OCI-LY7 (cell line): ENCODE results near the gene ZNF800.

Source experiments
- EZH2phosphoT487 ChIP-seq: fragments of 200-600 bp; sonication (generic); IDR thresholded peaks from 2 replicates; pipeline ENCODE4 v1.6.1; 2018; ENCODE audit warnings: low read depth, borderline replicate concordance, mild to moderate bottlenecking, mixed run types, antibody characterized with exemption, low read length, moderate library complexity, mixed read lengths
- TF ChIP-seq, protein P1 (sequence below): fragments of 200-600 bp; sonication (generic); conservative IDR thresholded peaks from 2 replicates; pipeline ENCODE4 v1.5.1; 2014; ENCODE audit warnings: mild to moderate bottlenecking, antibody characterized with exemption, low read length, moderate library complexity, mixed read lengths

GRCh38 chr7:127375631-127376030 lies 16.9 kb downstream of the ZNF800 start:
- TF ChIP-seq, protein P1, sequence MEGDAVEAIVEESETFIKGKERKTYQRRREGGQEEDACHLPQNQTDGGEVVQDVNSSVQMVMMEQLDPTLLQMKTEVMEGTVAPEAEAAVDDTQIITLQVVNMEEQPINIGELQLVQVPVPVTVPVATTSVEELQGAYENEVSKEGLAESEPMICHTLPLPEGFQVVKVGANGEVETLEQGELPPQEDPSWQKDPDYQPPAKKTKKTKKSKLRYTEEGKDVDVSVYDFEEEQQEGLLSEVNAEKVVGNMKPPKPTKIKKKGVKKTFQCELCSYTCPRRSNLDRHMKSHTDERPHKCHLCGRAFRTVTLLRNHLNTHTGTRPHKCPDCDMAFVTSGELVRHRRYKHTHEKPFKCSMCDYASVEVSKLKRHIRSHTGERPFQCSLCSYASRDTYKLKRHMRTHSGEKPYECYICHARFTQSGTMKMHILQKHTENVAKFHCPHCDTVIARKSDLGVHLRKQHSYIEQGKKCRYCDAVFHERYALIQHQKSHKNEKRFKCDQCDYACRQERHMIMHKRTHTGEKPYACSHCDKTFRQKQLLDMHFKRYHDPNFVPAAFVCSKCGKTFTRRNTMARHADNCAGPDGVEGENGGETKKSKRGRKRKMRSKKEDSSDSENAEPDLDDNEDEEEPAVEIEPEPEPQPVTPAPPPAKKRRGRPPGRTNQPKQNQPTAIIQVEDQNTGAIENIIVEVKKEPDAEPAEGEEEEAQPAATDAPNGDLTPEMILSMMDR, result no peak
- TF ChIP-seq EZH2phosphoT487, result no peak
